NT2/D1 (cell line): ENCODE results near the gene MAGI2.

Experiments used
- SUZ12 ChIP-seq: IDR thresholded peaks from 2 replicates; pipeline ENCODE4 v1.6.1; 2011; ENCODE audit not compliant: insufficient read length, insufficient read depth; ENCODE audit errors: extremely low read depth
- YY1 ChIP-seq: IDR thresholded peaks from 2 replicates; pipeline ENCODE4 v1.6.1; 2011; ENCODE audit not compliant: insufficient read length, insufficient read depth
- ZNF274 ChIP-seq: IDR thresholded peaks from 2 replicates; pipeline ENCODE4 v1.6.1; 2011; ENCODE audit warnings: mild to moderate bottlenecking, low read depth, low read length

DNA sequence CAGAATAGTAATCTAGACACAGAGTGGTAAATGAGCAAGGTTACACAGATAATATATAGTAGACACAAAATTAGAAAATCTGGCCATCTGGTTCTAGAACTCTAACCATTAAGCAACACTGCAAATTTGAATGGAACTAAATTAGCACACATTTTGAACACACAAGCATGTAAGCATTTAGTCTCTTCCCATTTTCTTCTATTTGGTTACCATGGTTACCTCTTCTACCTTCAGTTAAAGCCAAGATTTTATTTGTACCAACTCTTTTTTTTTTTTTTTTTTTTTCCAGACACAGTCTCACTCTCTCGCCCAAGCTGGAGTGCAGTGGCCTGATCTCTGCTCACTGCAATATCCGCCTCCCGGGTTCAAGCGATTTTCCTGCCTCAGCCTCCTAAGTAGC, 790.5 kb downstream of the MAGI2 start:
- TF ChIP-seq ZNF274 (no peak), YY1 (no peak), SUZ12 (no peak)
